Measurements from ENCODE around the gene CBX4.
A peak's percentile ranks its signal among the peaks of the same experiment; 100 is the strongest.

CBX4 gene

GRCh38 chr17:79836972-79837887, 2.0 kb downstream of the CBX4 start:
- TF ChIP-seq, protein P1, sequence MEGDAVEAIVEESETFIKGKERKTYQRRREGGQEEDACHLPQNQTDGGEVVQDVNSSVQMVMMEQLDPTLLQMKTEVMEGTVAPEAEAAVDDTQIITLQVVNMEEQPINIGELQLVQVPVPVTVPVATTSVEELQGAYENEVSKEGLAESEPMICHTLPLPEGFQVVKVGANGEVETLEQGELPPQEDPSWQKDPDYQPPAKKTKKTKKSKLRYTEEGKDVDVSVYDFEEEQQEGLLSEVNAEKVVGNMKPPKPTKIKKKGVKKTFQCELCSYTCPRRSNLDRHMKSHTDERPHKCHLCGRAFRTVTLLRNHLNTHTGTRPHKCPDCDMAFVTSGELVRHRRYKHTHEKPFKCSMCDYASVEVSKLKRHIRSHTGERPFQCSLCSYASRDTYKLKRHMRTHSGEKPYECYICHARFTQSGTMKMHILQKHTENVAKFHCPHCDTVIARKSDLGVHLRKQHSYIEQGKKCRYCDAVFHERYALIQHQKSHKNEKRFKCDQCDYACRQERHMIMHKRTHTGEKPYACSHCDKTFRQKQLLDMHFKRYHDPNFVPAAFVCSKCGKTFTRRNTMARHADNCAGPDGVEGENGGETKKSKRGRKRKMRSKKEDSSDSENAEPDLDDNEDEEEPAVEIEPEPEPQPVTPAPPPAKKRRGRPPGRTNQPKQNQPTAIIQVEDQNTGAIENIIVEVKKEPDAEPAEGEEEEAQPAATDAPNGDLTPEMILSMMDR (IDR thresholded peaks at IDR 0.05; ENCODE audit: low read depth, low read length, missing control alignments), result no peak
- peak overlapping the region; percentile 66 for H3K4me3 ChIP-seq (ENCODE audit: low read depth, low read length)
- no peak for DNase-seq (ENCODE audit: low read depth)
- in situ Hi-C loops (cut with HindIII; ENCODE audit: low sequenced_read_pairs), result no loop called here

GRCh38 chr17:79836510-79836971, 2.7 kb downstream of the CBX4 start:
- in situ Hi-C loops (cut with HindIII; ENCODE audit: low sequenced_read_pairs), result no loop called here
- peak overlapping the region; percentile 66 for H3K4me3 ChIP-seq (ENCODE audit: low read depth, low read length)
- TF ChIP-seq, protein P1 (IDR thresholded peaks at IDR 0.05; ENCODE audit: low read depth, low read length, missing control alignments), result no peak
- no peak for DNase-seq (ENCODE audit: low read depth)

- H3K4me3 ChIP-seq (ENCODE audit: low read depth, low read length), result no peak overlapping the region
- TF ChIP-seq, protein P1 (IDR thresholded peaks at IDR 0.05; ENCODE audit: low read depth, low read length, missing control alignments), result no peak
- DNase-seq (ENCODE audit: low read depth), result no peak
- in situ Hi-C loops (cut with HindIII; ENCODE audit: low sequenced_read_pairs), result no loop called here
Observed at GRCh38 chr17:79835953-79836509, 3.2 kb downstream of the CBX4 start.

DNA sequence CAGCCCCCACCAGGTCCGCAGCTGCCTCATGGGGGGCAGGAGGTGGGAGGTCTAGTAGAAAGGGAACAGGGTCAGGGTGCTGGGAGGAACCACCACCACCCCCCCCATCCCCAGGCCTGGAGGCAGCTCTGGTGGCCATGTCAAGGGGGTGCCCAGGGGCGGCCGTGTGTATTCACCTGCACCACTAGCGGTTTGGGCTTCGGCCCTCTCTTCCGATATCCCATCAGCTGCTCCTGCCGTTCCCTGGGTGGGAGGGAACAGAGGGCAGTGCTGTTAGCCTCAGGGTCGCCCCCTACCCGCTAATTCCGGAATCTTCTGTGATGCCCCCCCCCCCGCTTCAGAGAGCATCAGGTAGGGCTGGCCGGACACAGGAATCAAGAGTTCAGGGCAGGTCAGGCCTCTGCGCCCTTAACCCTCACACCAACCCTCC, 3.8 kb downstream of the CBX4 start:
- no peak overlapping the region for H3K4me3 ChIP-seq (ENCODE audit: low read depth, low read length)
- TF ChIP-seq, protein P1 (IDR thresholded peaks at IDR 0.05; ENCODE audit: low read depth, low read length, missing control alignments), result peak; percentile 17
- no peak for DNase-seq (ENCODE audit: low read depth)
- in situ Hi-C loops (cut with HindIII; ENCODE audit: low sequenced_read_pairs), result no loop called here

- no peak for DNase-seq (ENCODE audit: low read depth)
- in situ Hi-C loops (cut with HindIII; ENCODE audit: low sequenced_read_pairs), result no loop called here
- TF ChIP-seq, protein P1 (IDR thresholded peaks at IDR 0.05; ENCODE audit: low read depth, low read length, missing control alignments), result peak; percentile 74
- no peak overlapping the region for H3K4me3 ChIP-seq (ENCODE audit: low read depth, low read length)
Observed at GRCh38 chr17:79834565-79835469, 4.4 kb downstream of the CBX4 start.
